ENCODE data around the gene ENDOD1. TPM values are rescaled to one million over a fixed set of nuclear protein-coding genes. Genes with fewer than 3 reads are reported as not detected.

ENDOD1 gene
- total and polyA plus RNA-seq, 4 donors: 2.2 to 35.6 (median 5.9) TPM

DNA sequence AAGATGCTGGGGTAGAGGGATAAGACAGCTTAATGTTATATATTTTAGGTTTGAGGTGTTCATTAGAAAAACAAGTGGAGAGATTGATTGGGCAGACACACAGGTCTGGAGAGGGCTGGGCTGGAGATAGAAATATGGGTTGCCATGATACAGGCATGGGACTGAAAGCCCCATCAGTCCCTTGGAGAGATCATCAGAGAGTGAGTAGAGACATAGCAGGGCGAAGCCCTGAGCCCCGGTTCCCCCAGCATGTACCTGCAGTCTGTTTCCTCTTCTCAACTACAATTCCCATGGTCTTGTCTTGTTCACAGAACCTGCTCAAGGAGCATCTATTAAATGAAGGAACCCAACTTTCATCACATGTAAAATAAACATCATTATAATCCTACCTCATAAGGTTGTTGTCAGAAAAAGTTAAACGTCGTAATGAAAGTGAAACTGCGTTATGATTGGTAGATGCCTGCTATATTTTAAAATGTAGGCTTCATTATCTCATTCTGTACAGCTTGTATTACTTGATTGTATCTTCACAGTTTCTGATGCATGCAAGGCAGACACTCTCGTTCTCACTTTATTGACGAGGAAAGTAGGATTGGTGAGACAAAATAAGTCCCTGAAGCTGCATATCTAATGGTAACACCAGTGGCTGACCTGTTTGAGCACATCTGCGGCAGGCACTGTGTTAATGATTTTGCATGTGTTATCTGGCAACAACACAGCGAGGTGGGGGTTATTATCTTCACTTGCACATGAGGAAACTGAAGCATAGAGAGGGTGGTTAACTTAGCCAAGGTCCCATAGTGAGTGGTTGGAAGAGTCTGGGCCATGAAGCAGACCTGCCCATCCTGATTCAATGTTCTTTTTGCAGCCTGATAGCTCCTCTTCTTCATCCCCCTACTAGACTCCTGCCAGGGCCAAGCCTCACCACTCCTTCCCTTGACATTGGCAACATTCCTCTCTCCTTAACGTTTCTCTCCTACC, 63.5 kb downstream of the ENDOD1 start:
- Histone ChIP-seq H3K9ac (ENCODE audit: low read depth in 1 of 2, low read length in 2 of 2) (peak overlapping the region in 1 of 2 donors; percentile 65), H3K4me1 (ENCODE audit: control insufficient read depth in 4 of 4, insufficient read depth in 4 of 4, low read length in 3 of 4) (peaks cover 0 to 25% (median 13%) of the 10 kb centered on the region in 4 donors), H3K4me3 (ENCODE audit: low read depth in 1 of 3, low read length in 3 of 3) (peak overlapping the region in 1 of 3 donors; percentile 19), H3K9me3 (ENCODE audit: control insufficient read depth in 4 of 4, low read length in 3 of 4) (no peaks in the 10 kb centered on the region), H3K27ac (ENCODE audit: low read depth in 1 of 2, low read length in 2 of 2) (no peak overlapping the region), H3K27me3 (ENCODE audit: control insufficient read depth in 4 of 4, insufficient read depth in 4 of 4, low read length in 3 of 4) (no peaks in the 10 kb centered on the region), H3K36me3 (ENCODE audit: control insufficient read depth in 4 of 4, insufficient read depth in 3 of 4, low read depth in 1 of 4, low read length in 3 of 4) (no peaks in the 10 kb centered on the region)
- DNase-seq (ENCODE audit: low spot score): peak; percentile 72
- TF ChIP-seq HNF4A (conservative IDR thresholded peaks at IDR 0.05): no peak
- no peak for TF ChIP-seq ZBTB33 (IDR thresholded peaks at IDR 0.05)
- TF ChIP-seq TAF1 (conservative IDR thresholded peaks at IDR 0.05): no peak
- no peak for TF ChIP-seq REST (IDR thresholded peaks at IDR 0.05)
- no peak for TF ChIP-seq MAX (IDR thresholded peaks at IDR 0.05)
- no peak for TF ChIP-seq YY1 (IDR thresholded peaks at IDR 0.05)
- no peak for TF ChIP-seq NR2F2 (IDR thresholded peaks at IDR 0.05)
- no peak for TF ChIP-seq GABPA (IDR thresholded peaks at IDR 0.05 in 1 of 2, conservative IDR thresholded peaks at IDR 0.05 in 1 of 2)
- TF ChIP-seq CTCF (IDR thresholded peaks at IDR 0.05; ENCODE audit: low read depth, low read length, missing input control): no peak
- no peak for TF ChIP-seq SP1 (IDR thresholded peaks at IDR 0.05)
- TF ChIP-seq JUND (IDR thresholded peaks at IDR 0.05): no peak
- WGBS: 48% methylated on average over 10 of the region's 10 CpGs

- Histone ChIP-seq H3K9ac (ENCODE audit: low read depth in 1 of 2, low read length in 2 of 2) (no peak overlapping the region), H3K4me3 (ENCODE audit: low read depth in 1 of 3, low read length in 3 of 3) (no peak overlapping the region), H3K27me3 (ENCODE audit: control insufficient read depth in 4 of 4, insufficient read depth in 4 of 4, low read length in 3 of 4) (no peaks in the 10 kb centered on the region), H3K9me3 (ENCODE audit: control insufficient read depth in 4 of 4, low read length in 3 of 4) (no peaks in the 10 kb centered on the region), H3K36me3 (ENCODE audit: control insufficient read depth in 4 of 4, insufficient read depth in 3 of 4, low read depth in 1 of 4, low read length in 3 of 4) (no peaks in the 10 kb centered on the region), H3K4me1 (ENCODE audit: control insufficient read depth in 4 of 4, insufficient read depth in 4 of 4, low read length in 3 of 4) (peaks cover 0 to 25% (median 13%) of the 10 kb centered on the region in 4 donors), H3K27ac (ENCODE audit: low read depth in 1 of 2, low read length in 2 of 2) (no peak overlapping the region)
- no peak for DNase-seq (ENCODE audit: low spot score)
- WGBS: 84% methylated on average over 1 of the region's 1 CpG
- TF ChIP-seq REST (IDR thresholded peaks at IDR 0.05): no peak
- TF ChIP-seq HNF4A (conservative IDR thresholded peaks at IDR 0.05): no peak
- TF ChIP-seq RAD21 (IDR thresholded peaks at IDR 0.05): no peak
- no peak for TF ChIP-seq YY1 (IDR thresholded peaks at IDR 0.05)
- TF ChIP-seq MAX (IDR thresholded peaks at IDR 0.05): no peak
- TF ChIP-seq JUND (IDR thresholded peaks at IDR 0.05): no peak
Observed at GRCh38 chr11:95153857-95154246, 64.2 kb downstream of the ENDOD1 start.

Measured in liver (tissue), 9 donors.